ENCODE results near the gene RNF44. TPM values are rescaled to one million over a fixed set of nuclear protein-coding genes. Genes with fewer than 3 reads are reported as not detected.

The RNF44 gene
- total RNA-seq, 4 donors from 2014 or later: 1.2 to 32.6 (median 9.2) TPM

GRCh38 chr5:176535664-176536131 lies 1.5 kb downstream of the RNF44 start:
- H3K4me1 ChIP-seq: peaks cover 4 to 20% of the 10 kb centered on the region in 2 donors
- no peaks in the 10 kb centered on the region for H3K27me3 ChIP-seq
- no peaks in the 10 kb centered on the region for H3K9me3 ChIP-seq
- TF ChIP-seq POLR2A (IDR thresholded peaks at IDR 0.05): no peak
- no peak for TF ChIP-seq CTCF (IDR thresholded peaks at IDR 0.05)
- H3K27ac ChIP-seq: peak overlapping the region; percentile 93 to 95
- peak overlapping the region; percentile 71 to 87 for H3K4me3 ChIP-seq
- intact Hi-C loops (cut with DNase I; ENCODE audit: low total_unique reads): no loop called here
- no peaks in the 10 kb centered on the region for H3K36me3 ChIP-seq
- DNase-seq: no peak

GRCh38 chr5:176535101-176535663 lies 2.0 kb downstream of the RNF44 start:
- peak overlapping the region; percentile 93 to 95 for H3K27ac ChIP-seq
- intact Hi-C loops (cut with DNase I; ENCODE audit: low total_unique reads): no loop called here

GRCh38 chr5:176534640-176535039 lies 2.6 kb downstream of the RNF44 start:
- peak overlapping the region; percentile 93 to 95 for H3K27ac ChIP-seq
- H3K4me3 ChIP-seq: no peak overlapping the region
- TF ChIP-seq CTCF (IDR thresholded peaks at IDR 0.05) (no peak), POLR2A (IDR thresholded peaks at IDR 0.05) (no peak)
- intact Hi-C loops (cut with DNase I; ENCODE audit: low total_unique reads): loop anchor here (5.0 kb wide), 1 partner anchor 87 kb away; the partner anchor contains the start of gene FAF2
- no peak for DNase-seq
- no peaks in the 10 kb centered on the region for H3K27me3 ChIP-seq
- H3K36me3 ChIP-seq: no peaks in the 10 kb centered on the region
- H3K4me1 ChIP-seq: peaks cover 4 to 20% of the 10 kb centered on the region in 2 donors
- H3K9me3 ChIP-seq: no peaks in the 10 kb centered on the region

More at GRCh38 chr5:176535101-176535663, 2.0 kb downstream of the RNF44 start:
- peaks cover 4 to 20% of the 10 kb centered on the region in 2 donors for H3K4me1 ChIP-seq
- H3K27me3 ChIP-seq: no peaks in the 10 kb centered on the region
- no peak for TF ChIP-seq POLR2A (IDR thresholded peaks at IDR 0.05)
- TF ChIP-seq CTCF (IDR thresholded peaks at IDR 0.05): no peak
- no peak for DNase-seq
- H3K4me3 ChIP-seq: peak overlapping the region in 1 of 2 donors; percentile 87
- H3K36me3 ChIP-seq: no peaks in the 10 kb centered on the region
- H3K9me3 ChIP-seq: no peaks in the 10 kb centered on the region

GRCh38 chr5:176533894-176534611 lies 3.1 kb downstream of the RNF44 start:
- intact Hi-C loops (cut with DNase I; ENCODE audit: low total_unique reads): loop anchor here (5.0 kb wide), 1 partner anchor 87 kb away; the partner anchor contains the start of gene FAF2
- DNase-seq: peak in 1 of 2 donors; percentile 35
- H3K27ac ChIP-seq: peak overlapping the region; percentile 26 to 95
- peaks cover 4 to 20% of the 10 kb centered on the region in 2 donors for H3K4me1 ChIP-seq
- TF ChIP-seq POLR2A (IDR thresholded peaks at IDR 0.05) (no peak), CTCF (IDR thresholded peaks at IDR 0.05) (no peak)
- no peak overlapping the region for H3K4me3 ChIP-seq
- H3K27me3 ChIP-seq: no peaks in the 10 kb centered on the region
- no peaks in the 10 kb centered on the region for H3K36me3 ChIP-seq
- H3K9me3 ChIP-seq: no peaks in the 10 kb centered on the region

GRCh38 chr5:176533390-176533789 lies 3.8 kb downstream of the RNF44 start:
- Histone ChIP-seq H3K4me3 (no peak overlapping the region), H3K4me1 (peaks cover 4 to 20% of the 10 kb centered on the region in 2 donors), H3K27ac (peak overlapping the region; percentile 26 to 95), H3K9me3 (no peaks in the 10 kb centered on the region), H3K36me3 (no peaks in the 10 kb centered on the region), H3K27me3 (no peaks in the 10 kb centered on the region)
- TF ChIP-seq CTCF (IDR thresholded peaks at IDR 0.05): no peak
- TF ChIP-seq POLR2A (IDR thresholded peaks at IDR 0.05): no peak
- no peak for DNase-seq
- intact Hi-C loops (cut with DNase I; ENCODE audit: low total_unique reads): loop anchor here (5.0 kb wide), 1 partner anchor 86 kb away; the partner anchor contains the start of gene FAF2
